Measurements from ENCODE around the gene ESR1.

DNA sequence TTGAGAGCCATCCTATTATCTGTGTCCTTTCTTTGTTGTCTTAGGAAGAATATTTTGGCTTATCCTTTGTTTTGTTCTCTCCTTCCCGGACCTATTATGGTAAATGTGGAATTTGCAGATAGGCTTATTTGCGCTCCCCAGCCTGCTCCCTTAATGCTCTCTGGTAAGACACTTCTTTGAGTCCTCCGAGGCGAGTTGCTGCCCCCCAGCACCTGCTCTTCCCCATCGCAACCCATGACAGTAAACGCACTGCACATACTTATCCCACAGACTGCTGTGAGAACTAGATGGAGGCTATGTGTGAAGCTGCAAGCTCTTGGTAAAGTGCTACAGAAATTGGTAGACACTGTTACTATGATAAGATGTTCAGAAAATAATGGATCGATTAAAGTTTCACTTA is 47.0 kb upstream of the ESR1 start:
- TF ChIP-seq CTCF (IDR thresholded peaks at IDR 0.05), result no peak
- no peak for TF ChIP-seq POLR2AphosphoS5 (IDR thresholded peaks at IDR 0.05)

All from esophagus muscularis mucosa (tissue), 3 donors.